Endodermal cell (in vitro differentiated cells): ENCODE measurements around the gene SRRM4. TPM values are rescaled to one million over a fixed set of nuclear protein-coding genes. Genes with fewer than 3 reads are reported as not detected.

Experiments used
- DNase-seq: peaks from one replicate; pipeline ENCODE4 v3.0.0-alpha.2; 2017
- H3K27ac ChIP-seq: 2 replicates; pipeline ENCODE4 v1.5.1; 2013; ENCODE audit warnings: mild to moderate bottlenecking, low read depth, low read length, moderate library complexity
- H3K27me3 ChIP-seq: 2 replicates; pipeline ENCODE4 v1.6.1; 2013; ENCODE audit warnings: mild to moderate bottlenecking, low read length, moderate library complexity; ENCODE audit not compliant: insufficient read depth, control insufficient read depth, poor library complexity, severe bottlenecking
- H3K36me3 ChIP-seq: 2 replicates; pipeline ENCODE4 v1.7.0; 2013; ENCODE audit warnings: mild to moderate bottlenecking, low read length, moderate library complexity; ENCODE audit not compliant: control insufficient read depth, insufficient read depth
- H3K4me1 ChIP-seq: one replicate; pipeline ENCODE4 v1.7.0; 2013; ENCODE audit warnings: low read length; ENCODE audit not compliant: control insufficient read depth, insufficient read depth
- H3K4me3 ChIP-seq: 2 replicates; pipeline ENCODE4 v1.5.1; 2013; ENCODE audit warnings: mild to moderate bottlenecking, low read length, moderate library complexity
- H3K9ac ChIP-seq: 2 replicates; pipeline ENCODE4 v1.6.1; 2013; ENCODE audit warnings: mild to moderate bottlenecking, low read length, moderate library complexity; ENCODE audit not compliant: poor library complexity, severe bottlenecking; ENCODE audit errors: extremely low read depth
- H3K9me3 ChIP-seq: 2 replicates; pipeline ENCODE4 v1.6.1; 2013; ENCODE audit warnings: mild to moderate bottlenecking, low read length, moderate library complexity; ENCODE audit not compliant: control insufficient read depth
- H3K27ac Mint-ChIP-seq: 2 replicates; pipeline ENCODE4 v1.8.0; 2020; ENCODE audit warnings: mixed read lengths
- H3K27me3 Mint-ChIP-seq: 2 replicates; pipeline ENCODE4 v1.8.0; 2021; ENCODE audit warnings: mild to moderate bottlenecking, mixed read lengths; ENCODE audit not compliant: insufficient read depth
- H3K36me3 Mint-ChIP-seq: 2 replicates; pipeline ENCODE4 v1.8.0; 2020; ENCODE audit warnings: low read depth, mixed read lengths
- H3K4me1 Mint-ChIP-seq: 2 replicates; pipeline ENCODE4 v1.8.0; 2020; ENCODE audit warnings: mixed read lengths
- H3K4me3 Mint-ChIP-seq: 2 replicates; pipeline ENCODE4 v1.8.0; 2020; ENCODE audit warnings: mild to moderate bottlenecking, moderate library complexity, mixed read lengths
- H3K9me3 Mint-ChIP-seq: 2 replicates; pipeline ENCODE4 v1.8.0; 2020; ENCODE audit warnings: mild to moderate bottlenecking, mixed read lengths
- WGBS, 2 experiments: methylation state at CpG; one replicate each; pipeline versions ENCODE4 v1.1.5 to v1.1.7; 2013; ENCODE audit warnings: missing lambda C conversion rate in 2 of 2, mixed read lengths in 1 of 2; ENCODE audit not compliant: insufficient coverage in 1 of 2, insufficient read length in 1 of 2; 5-methylcytosine and 5-hydroxymethylcytosine counted together
- total RNA-seq, 2 donors: library from RNA; stranded (reverse); fragmentation: NEBNext Ultra II Directional in 1 of 2; extraction: Animal tissue kit (Norgen Biotek cat#: 25700) in 1 of 2; gene quantifications; 2 replicates in 1 of 2; 3 replicates in 1 of 2; pipeline ENCODE4 v1.2.1, GENCODE V29; 2021
- TF ChIP-seq, protein P1 (sequence below): fragments of 200-600 bp; sonication (generic); conservative IDR thresholded peaks from 2 replicates; pipeline ENCODE4 v1.5.0; 2021; ENCODE audit warnings: antibody characterized with exemption, mild to moderate bottlenecking

Gene SRRM4
- total RNA-seq, 2 donors from 2014 or later: 0.44 to 0.71 TPM

DNA sequence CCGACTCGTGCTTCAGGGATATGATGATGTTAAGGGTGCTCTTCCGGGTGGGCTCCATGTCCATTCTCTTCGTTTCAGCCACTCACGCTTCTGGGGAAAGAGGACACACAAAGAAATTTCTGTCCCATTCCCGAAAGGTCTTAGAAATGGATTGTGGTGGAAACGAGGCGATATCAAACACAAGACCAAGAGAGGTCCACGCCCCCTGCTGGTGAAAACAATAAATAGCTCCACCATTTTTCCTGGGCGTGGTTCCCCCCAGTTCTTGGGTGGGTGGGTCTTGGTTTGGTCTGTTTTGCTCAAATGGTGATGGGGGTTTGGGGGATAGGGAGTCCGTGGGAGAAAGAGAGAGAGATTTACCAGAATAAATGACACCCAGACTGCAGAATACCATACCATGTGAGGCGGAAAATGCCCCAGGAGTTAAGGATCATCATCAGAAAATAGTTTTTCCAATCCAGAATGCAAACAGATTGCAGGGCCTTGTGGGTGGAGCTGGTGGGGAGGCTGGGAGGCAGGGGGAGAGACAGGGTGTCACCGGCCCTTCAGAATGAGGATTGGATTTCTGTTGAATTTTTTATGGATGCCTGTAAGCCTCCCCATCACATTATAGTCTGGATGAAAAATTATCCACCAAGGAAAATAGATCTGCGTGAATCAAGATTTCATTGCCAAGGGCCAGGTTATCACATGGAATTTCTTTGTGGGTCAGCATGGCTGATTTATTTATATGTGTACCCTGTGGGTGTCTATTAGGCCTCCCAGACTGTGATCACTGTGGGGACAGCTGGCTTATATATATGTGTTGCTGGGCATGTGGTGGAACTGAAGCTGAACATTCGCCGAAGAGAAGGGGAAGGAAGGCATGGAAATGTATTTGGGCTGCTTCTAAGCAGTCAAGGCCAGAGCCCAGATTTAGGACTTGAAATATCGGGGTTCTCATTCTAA lies 55.8 kb downstream of the SRRM4 start:
- no peak overlapping the region for H3K4me3 ChIP-seq
- H3K36me3 Mint-ChIP-seq: no peaks in the 10 kb centered on the region
- no peaks in the 10 kb centered on the region for H3K4me1 Mint-ChIP-seq
- DNase-seq: peak; percentile 89
- H3K36me3 ChIP-seq: no peaks in the 10 kb centered on the region
- TF ChIP-seq, protein P1, sequence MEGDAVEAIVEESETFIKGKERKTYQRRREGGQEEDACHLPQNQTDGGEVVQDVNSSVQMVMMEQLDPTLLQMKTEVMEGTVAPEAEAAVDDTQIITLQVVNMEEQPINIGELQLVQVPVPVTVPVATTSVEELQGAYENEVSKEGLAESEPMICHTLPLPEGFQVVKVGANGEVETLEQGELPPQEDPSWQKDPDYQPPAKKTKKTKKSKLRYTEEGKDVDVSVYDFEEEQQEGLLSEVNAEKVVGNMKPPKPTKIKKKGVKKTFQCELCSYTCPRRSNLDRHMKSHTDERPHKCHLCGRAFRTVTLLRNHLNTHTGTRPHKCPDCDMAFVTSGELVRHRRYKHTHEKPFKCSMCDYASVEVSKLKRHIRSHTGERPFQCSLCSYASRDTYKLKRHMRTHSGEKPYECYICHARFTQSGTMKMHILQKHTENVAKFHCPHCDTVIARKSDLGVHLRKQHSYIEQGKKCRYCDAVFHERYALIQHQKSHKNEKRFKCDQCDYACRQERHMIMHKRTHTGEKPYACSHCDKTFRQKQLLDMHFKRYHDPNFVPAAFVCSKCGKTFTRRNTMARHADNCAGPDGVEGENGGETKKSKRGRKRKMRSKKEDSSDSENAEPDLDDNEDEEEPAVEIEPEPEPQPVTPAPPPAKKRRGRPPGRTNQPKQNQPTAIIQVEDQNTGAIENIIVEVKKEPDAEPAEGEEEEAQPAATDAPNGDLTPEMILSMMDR: peak; percentile 83
- H3K4me3 Mint-ChIP-seq: no peak overlapping the region
- H3K4me1 ChIP-seq: no peaks in the 10 kb centered on the region
- H3K27ac Mint-ChIP-seq: no peak overlapping the region
- H3K27ac ChIP-seq: no peak overlapping the region
- H3K9ac ChIP-seq: no peak overlapping the region
- WGBS, 2 experiments: 67 to 84% methylated on average over 5 to 17 of the region's 17 CpGs
- H3K9me3 Mint-ChIP-seq: no peaks in the 10 kb centered on the region
- no peaks in the 10 kb centered on the region for H3K9me3 ChIP-seq
- H3K27me3 Mint-ChIP-seq: peaks cover 11% of the 10 kb centered on the region
- H3K27me3 ChIP-seq: peaks cover 5% of the 10 kb centered on the region

DNA sequence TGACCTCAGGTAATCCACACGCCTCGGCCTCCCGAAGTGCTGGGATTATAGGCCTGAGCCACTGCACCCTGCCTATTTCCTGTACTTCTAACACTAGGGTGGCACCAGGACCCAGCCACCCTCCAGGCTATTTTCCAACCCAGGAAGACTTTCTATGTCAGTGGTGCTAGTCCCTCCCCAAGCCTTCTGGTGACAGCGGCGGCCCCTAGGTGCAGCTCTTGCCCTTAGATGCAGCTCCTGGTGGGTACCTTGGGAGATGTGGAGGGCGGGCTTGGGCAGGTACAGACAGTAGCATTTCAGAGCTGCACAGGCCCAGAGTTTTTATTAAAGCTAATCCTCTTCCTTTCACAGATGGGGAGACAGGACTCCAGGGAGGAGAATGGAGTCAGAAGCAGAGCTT lies 62.8 kb downstream of the SRRM4 start:
- Histone ChIP-seq H3K27me3 (peaks cover 8% of the 10 kb centered on the region), H3K27ac (no peak overlapping the region), H3K9me3 (no peaks in the 10 kb centered on the region), H3K36me3 (no peaks in the 10 kb centered on the region), H3K4me3 (no peak overlapping the region), H3K9ac (no peak overlapping the region), H3K4me1 (no peaks in the 10 kb centered on the region)
- Mint-ChIP-seq H3K4me1 (no peaks in the 10 kb centered on the region), H3K9me3 (no peaks in the 10 kb centered on the region), H3K27me3 (peaks cover 16% of the 10 kb centered on the region), H3K36me3 (no peaks in the 10 kb centered on the region), H3K4me3 (no peak overlapping the region), H3K27ac (no peak overlapping the region)
- no peak for DNase-seq
- WGBS, 2 experiments: 90 to 95% methylated on average over 3 to 6 of the region's 6 CpGs
- TF ChIP-seq, protein P1: no peak

DNA sequence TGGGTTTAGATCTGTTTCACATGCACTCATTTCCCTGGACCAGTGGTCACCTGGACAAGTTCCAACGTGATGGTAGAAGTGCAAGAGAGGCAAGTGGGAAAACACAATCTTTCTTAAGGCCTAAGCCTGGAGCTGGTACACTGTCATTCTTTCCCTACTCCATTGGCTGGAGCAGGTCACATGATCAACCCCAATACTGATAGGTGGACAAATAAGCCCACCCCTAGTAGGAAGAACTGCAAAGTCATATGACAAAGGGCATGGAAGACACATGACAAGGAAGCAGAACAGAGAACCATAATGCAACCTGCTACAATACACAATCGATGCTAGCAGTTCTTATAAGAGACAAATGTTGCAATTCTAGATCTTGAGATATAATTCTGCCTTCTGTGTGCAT lies 66.3 kb downstream of the SRRM4 start:
- TF ChIP-seq, protein P1: no peak
- H3K9me3 ChIP-seq: no peaks in the 10 kb centered on the region
- H3K4me1 ChIP-seq: no peaks in the 10 kb centered on the region
- no peak overlapping the region for H3K4me3 ChIP-seq
- Mint-ChIP-seq H3K9me3 (no peaks in the 10 kb centered on the region), H3K27ac (no peak overlapping the region), H3K4me3 (no peak overlapping the region), H3K4me1 (no peaks in the 10 kb centered on the region), H3K36me3 (no peaks in the 10 kb centered on the region), H3K27me3 (peaks cover 19% of the 10 kb centered on the region)
- DNase-seq: no peak
- no peak overlapping the region for H3K9ac ChIP-seq
- H3K27ac ChIP-seq: no peak overlapping the region
- no peaks in the 10 kb centered on the region for H3K36me3 ChIP-seq
- 92 to 95% methylated on average over 2 of the region's 2 CpGs for WGBS, 2 experiments
- H3K27me3 ChIP-seq: no peaks in the 10 kb centered on the region
